H1 (cell line): ENCODE data around the gene FOXQ1. TPM values are rescaled to one million over a fixed set of nuclear protein-coding genes. Genes with fewer than 3 reads are reported as not detected.

Experiments
- CTCF ChIA-PET: fragments of 300-600 bp; sonication (Branson Sonifier 250); formaldehyde crosslinking; loops from one replicate; lab custom pipeline; 2021; ENCODE audit not compliant: partially characterized antibody; lab: Charles Lee
- POLR2A ChIA-PET: fragments of 300-600 bp; sonication (Branson Sonifier 250); formaldehyde crosslinking; loops from one replicate; lab custom pipeline; 2021; ENCODE audit warnings: inconsistent platforms; ENCODE audit not compliant: partially characterized antibody; lab: Charles Lee
- DNase-seq, 2 experiments: peaks; one replicate each; pipeline versions ENCODE4 v3.0.0 to v3.0.0-alpha.2; 2010 to 2022; ENCODE audit warnings: low spot score in 2 of 2, low read depth in 1 of 2, mixed read lengths in 1 of 2
- FAIRE-seq: peaks from 2 replicates; lab custom pipeline; 2011; peaks lifted over from hg19 to GRCh38; lab: Jason Lieb, UNC
- H2AFZ ChIP-seq: 2 replicates; pipeline ENCODE4 v1.8.1; 2012; ENCODE audit warnings: low read length, inconsistent platforms
- H2AK5ac ChIP-seq: 2 replicates; pipeline ENCODE4 v1.6.1; 2013; ENCODE audit warnings: low read depth, low read length
- H2BK120ac ChIP-seq: replicated peaks from 2 replicates; pipeline ENCODE3; 2013; ENCODE audit warnings: low read depth, low read length, inconsistent platforms
- H2BK12ac ChIP-seq: 2 replicates; pipeline ENCODE4 v1.6.1; 2013; ENCODE audit warnings: low read depth, low read length
- H2BK15ac ChIP-seq: 2 replicates; pipeline ENCODE4 v1.6.1; 2013; ENCODE audit warnings: low read length
- H2BK20ac ChIP-seq: 2 replicates; pipeline ENCODE4 v1.6.1; 2013; ENCODE audit warnings: low read length
- H2BK5ac ChIP-seq: 2 replicates; pipeline ENCODE4 v1.6.1; 2013; ENCODE audit warnings: low read depth, low read length
- H3K14ac ChIP-seq: 2 replicates; pipeline ENCODE4 v1.6.1; 2013; ENCODE audit warnings: inconsistent platforms; ENCODE audit not compliant: insufficient read length
- H3K18ac ChIP-seq: 2 replicates; pipeline ENCODE4 v1.6.1; 2013; ENCODE audit warnings: low read length; ENCODE audit errors: extremely low read depth
- H3K23ac ChIP-seq: 2 replicates; pipeline ENCODE4 v1.6.1; 2013; ENCODE audit warnings: inconsistent platforms; ENCODE audit not compliant: insufficient read length
- H3K23me2 ChIP-seq: 2 replicates; pipeline ENCODE4 v1.6.1; 2013; ENCODE audit warnings: low read depth, low read length
- H3K27ac ChIP-seq: 2 replicates; pipeline ENCODE4 v1.6.1; 2011; ENCODE audit warnings: low read depth, low read length, inconsistent platforms
- H3K27me3 ChIP-seq, 4 experiments: replicated peaks in 1 of 4; 1 replicate in 1 of 4; 2 replicates in 3 of 4; pipeline versions ENCODE4 v1.6.1 to v1.8.1; 2011 to 2013; ENCODE audit warnings: low read length in 3 of 4, mild to moderate bottlenecking in 3 of 4, inconsistent platforms in 2 of 4, mixed read lengths in 2 of 4, moderate library complexity in 1 of 4; ENCODE audit not compliant: control insufficient read depth in 3 of 4, insufficient read depth in 3 of 4; ENCODE audit errors: extremely low read depth in 1 of 4
- H3K36me3 ChIP-seq, 4 experiments: 2 replicates each; pipeline versions ENCODE4 v1.6.1 to v1.8.1; 2011 to 2013; ENCODE audit warnings: mild to moderate bottlenecking in 4 of 4, low read length in 3 of 4, moderate library complexity in 2 of 4, control low read depth in 1 of 4, inconsistent platforms in 1 of 4; ENCODE audit not compliant: insufficient read depth in 4 of 4, control insufficient read depth in 2 of 4
- H3K4ac ChIP-seq: replicated peaks from 2 replicates; pipeline ENCODE3; 2013; ENCODE audit warnings: low read length, low read depth, mixed read lengths, inconsistent platforms; ENCODE audit not compliant: insufficient read length
- H3K4me1 ChIP-seq, 4 experiments: replicated peaks in 1 of 4; 1 replicate in 1 of 4; 2 replicates in 3 of 4; pipeline versions ENCODE4 v1.6.1 to v1.8.1; 2011 to 2013; ENCODE audit warnings: low read length in 3 of 4, inconsistent platforms in 2 of 4, mixed read lengths in 1 of 4; ENCODE audit not compliant: insufficient read depth in 4 of 4, control insufficient read depth in 3 of 4
- H3K4me2 ChIP-seq, 2 experiments: 2 replicates each; pipeline versions ENCODE4 v1.6.1 to v1.8.1; 2011 to 2013; ENCODE audit warnings: low read depth in 2 of 2, low read length in 2 of 2, control low read depth in 1 of 2, inconsistent platforms in 1 of 2, mild to moderate bottlenecking in 1 of 2; ENCODE audit not compliant: insufficient read depth in 1 of 2
- H3K4me3 ChIP-seq, 4 experiments: fragments of 200-600, 300-600 bp in 1 of 4; sonication (generic), shearing (Covaris generic), sonication (Bioruptor Twin) in 1 of 4; 2 replicates each; pipeline versions ENCODE4 v1.5.1 to v1.8.1; 2011 to 2016; ENCODE audit warnings: low read length in 4 of 4, low read depth in 3 of 4, control low read depth in 2 of 4, inconsistent platforms in 2 of 4, mild to moderate bottlenecking in 2 of 4, mixed read lengths in 1 of 4, moderate library complexity in 1 of 4; ENCODE audit not compliant: insufficient read depth in 2 of 4; ENCODE audit errors: extremely low read depth in 1 of 4
- H3K56ac ChIP-seq: replicated peaks from 2 replicates; pipeline ENCODE3; 2013; ENCODE audit warnings: low read depth, mild to moderate bottlenecking, mixed read lengths, low read length, inconsistent platforms; ENCODE audit not compliant: insufficient read length
- H3K79me1 ChIP-seq: 2 replicates; pipeline ENCODE4 v1.6.1; 2013; ENCODE audit warnings: low read depth, low read length, control low read depth
- H3K79me2 ChIP-seq, 2 experiments: 2 replicates each; pipeline versions ENCODE4 v1.6.1 to v1.8.1; 2012 to 2013; ENCODE audit warnings: low read length in 2 of 2, mild to moderate bottlenecking in 2 of 2, inconsistent platforms in 1 of 2; ENCODE audit not compliant: insufficient read depth in 2 of 2, control insufficient read depth in 1 of 2
- H3K9ac ChIP-seq, 4 experiments: replicated peaks in 1 of 4; 1 replicate in 1 of 4; 2 replicates in 3 of 4; pipeline versions ENCODE4 v1.6.1 to v1.8.1; 2011 to 2013; ENCODE audit warnings: low read depth in 3 of 4, low read length in 3 of 4, control low read depth in 2 of 4, mild to moderate bottlenecking in 2 of 4, moderate library complexity in 2 of 4, inconsistent platforms in 1 of 4; ENCODE audit errors: extremely low read depth in 1 of 4
- H3K9me3 ChIP-seq, 2 experiments: 2 replicates each; pipeline versions ENCODE4 v1.6.1 to v1.8.1; 2012 to 2013; ENCODE audit warnings: mild to moderate bottlenecking in 2 of 2, moderate library complexity in 2 of 2, control low read depth in 1 of 2, inconsistent platforms in 1 of 2, low read depth in 1 of 2, low read length in 1 of 2, mixed read lengths in 1 of 2; ENCODE audit not compliant: insufficient read depth in 2 of 2
- H4K20me1 ChIP-seq, 2 experiments: replicated peaks in 1 of 2; 2 replicates each; pipeline versions ENCODE3 to v1.8.1; 2011 to 2013; ENCODE audit warnings: inconsistent platforms in 2 of 2, low read length in 2 of 2, mild to moderate bottlenecking in 1 of 2; ENCODE audit not compliant: insufficient read depth in 2 of 2, control insufficient read depth in 1 of 2
- H4K5ac ChIP-seq: 2 replicates; pipeline ENCODE4 v1.6.1; 2013; ENCODE audit warnings: low read length, low read depth, mixed read lengths, inconsistent platforms; ENCODE audit not compliant: insufficient read length
- H4K8ac ChIP-seq: 2 replicates; pipeline ENCODE4 v1.8.0; 2013; ENCODE audit warnings: mild to moderate bottlenecking, moderate library complexity, low read length, inconsistent platforms; ENCODE audit not compliant: insufficient read depth; ENCODE audit errors: extremely low read depth
- H4K91ac ChIP-seq: replicated peaks from 2 replicates; pipeline ENCODE3; 2013; ENCODE audit warnings: low read length, mixed read lengths, inconsistent platforms; ENCODE audit not compliant: insufficient read length
- CREB1 ChIP-seq: IDR thresholded peaks from 2 replicates; pipeline ENCODE4 v1.6.1; 2012; ENCODE audit warnings: inconsistent platforms
- WGBS, 2 experiments: shearing (Covaris generic) in 1 of 2; methylation state at CpG; one replicate each; pipeline versions ENCODE4 v1.1.6 to v1.1.7; 2013 to 2015; ENCODE audit warnings: low lambda C conversion rate in 2 of 2, mixed read lengths in 2 of 2, inconsistent platforms in 1 of 2, low coverage in 1 of 2, missing lambda C conversion rate in 1 of 2; ENCODE audit not compliant: insufficient replicate concordance in 2 of 2, insufficient coverage in 1 of 2, insufficient read length in 1 of 2; ENCODE audit errors: extremely low coverage in 1 of 2, missing lambda C conversion rate in 1 of 2; 5-methylcytosine and 5-hydroxymethylcytosine counted together
- polyA plus RNA-seq, 7 experiments: library from polyadenylated mRNA; depleted of rRNA in 3 of 7; stranded (reverse) in 5 of 7; unstranded in 2 of 7; fragments of >200 nt in 5 of 7; fragments of 200-250 nt in 2 of 7; gene quantifications; 1 replicate in 5 of 7; 2 replicates in 1 of 7; 4 replicates in 1 of 7; pipeline versions ENCODE4 v1.2.1 to v1.2.3, GENCODE V29; 2011 to 2013; ENCODE audit warnings: missing spikeins in 2 of 7, mixed read lengths in 2 of 7
- total RNA-seq: library from RNA; stranded (reverse); fragmentation: NEBNext Ultra II Directional; extraction: Animal tissue kit (Norgen Biotek cat#: 25700); gene quantifications from 2 replicates; pipeline ENCODE4 v1.2.1, GENCODE V29; 2021

The FOXQ1 gene
- total and polyA plus RNA-seq, 2 of the 8 experiments (the other 6 are each of a cell fraction or from before 2014, with no cell fraction given) = 0.03 TPM; not detected in 1

DNA sequence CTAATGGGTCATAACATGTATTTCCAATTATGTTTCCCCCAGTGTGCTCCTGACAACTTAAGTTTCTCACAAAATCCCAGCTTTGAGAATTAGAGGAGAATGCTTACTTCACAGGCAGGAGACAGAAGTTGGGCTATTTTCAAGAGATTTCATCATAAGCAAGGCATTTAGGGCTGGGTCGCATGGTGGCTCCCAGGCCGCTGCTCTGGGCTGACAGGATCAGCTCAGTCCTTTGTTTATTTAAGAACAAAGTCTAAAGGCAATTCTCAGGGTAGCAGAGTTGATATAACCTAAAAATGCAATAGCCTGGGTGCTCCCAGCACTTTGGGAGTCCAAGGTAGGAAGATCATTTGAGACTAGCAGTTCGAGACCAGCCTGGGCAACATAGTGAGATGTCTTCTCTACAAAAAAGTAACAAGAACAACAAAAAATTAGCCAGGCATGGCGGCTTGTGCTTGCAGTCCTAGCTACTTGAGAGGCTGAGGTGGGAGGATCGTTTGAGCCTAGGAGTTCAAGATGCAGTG is 10.9 kb downstream of the FOXQ1 start:
- no peaks in the 10 kb centered on the region for H4K20me1 ChIP-seq
- H3K23ac ChIP-seq = no peak overlapping the region
- H3K14ac ChIP-seq = no peak overlapping the region
- no peak overlapping the region for H3K4me3 ChIP-seq
- H3K4ac ChIP-seq = no peak overlapping the region
- H3K27ac ChIP-seq = no peak overlapping the region
- 0 out of 7 replicates have a peak, but pooled peaks cover 0 to 2% (median 0%) of the 10 kb centered on the region in 4 experiments for H3K4me1 ChIP-seq
- no peak overlapping the region for H3K56ac ChIP-seq
- H3K79me2 ChIP-seq = no peaks in the 10 kb centered on the region
- no peak for FAIRE-seq
- H4K91ac ChIP-seq = no peak overlapping the region
- H4K5ac ChIP-seq = no peak overlapping the region
- no peak for DNase-seq
- H4K8ac ChIP-seq = no peak overlapping the region
- no peak overlapping the region for H3K4me2 ChIP-seq
- ChIA-PET POLR2A (no interaction called here), CTCF (interaction anchor here (0.5 kb wide), 1 partner anchor 11 kb away, joined by 3 read pairs; no protein-coding TSS in a partner anchor)
- no peak overlapping the region for H2BK15ac ChIP-seq
- no peak overlapping the region for H2BK12ac ChIP-seq
- H2AK5ac ChIP-seq = no peak overlapping the region
- H3K9me3 ChIP-seq = peaks cover 0 to 3% of the 10 kb centered on the region in 2 experiments; a peak in 1 of 4 replicates
- WGBS, 2 experiments = 89% methylated on average over 5 of the region's 5 CpGs; no CpG with 5 or more reads in 1 of the 2 experiments
- no peaks in the 10 kb centered on the region; a peak in 2 of 7 replicates for H3K27me3 ChIP-seq
- H3K18ac ChIP-seq = no peak overlapping the region
- H3K36me3 ChIP-seq = no peaks in the 10 kb centered on the region
- no peaks in the 10 kb centered on the region for H3K79me1 ChIP-seq
- H3K9ac ChIP-seq = no peak overlapping the region
- no peak overlapping the region for H2AFZ ChIP-seq
- no peak overlapping the region for H2BK120ac ChIP-seq
- H2BK5ac ChIP-seq = no peak overlapping the region
- H2BK20ac ChIP-seq = no peak overlapping the region
- no peaks in the 10 kb centered on the region for H3K23me2 ChIP-seq
- TF ChIP-seq CREB1 = no peak
